Muscle of arm (tissue), 12 donors: ENCODE results near the gene MEF2C. TPM values are rescaled to one million over a fixed set of nuclear protein-coding genes. Genes with fewer than 3 reads are reported as not detected.

Experiments
- DNase-seq: peaks from one replicate; pipeline ENCODE4 v3.0.0-alpha.2; 2013
- polyA plus RNA-seq, 12 donors: library from polyadenylated mRNA; unstranded; fragments of 120-200 nt; gene quantifications; one replicate each; pipeline ENCODE4 v1.2.1, GENCODE V29; 2013; ENCODE audit not compliant: insufficient read length in 12 of 12

The MEF2C gene
- polyA plus RNA-seq, 12 donors: 422 to 1,086 (median 786) TPM

- DNase-seq: no peak
These were observed 158.8 kb downstream of the MEF2C start for GRCh38 chr5:88724201-88724600.

- DNase-seq: no peak
These were observed 160.4 kb downstream of the MEF2C start for GRCh38 chr5:88722546-88723073.

GRCh38 chr5:88719434-88719833 lies 163.6 kb downstream of the MEF2C start:
- DNase-seq: no peak

DNA sequence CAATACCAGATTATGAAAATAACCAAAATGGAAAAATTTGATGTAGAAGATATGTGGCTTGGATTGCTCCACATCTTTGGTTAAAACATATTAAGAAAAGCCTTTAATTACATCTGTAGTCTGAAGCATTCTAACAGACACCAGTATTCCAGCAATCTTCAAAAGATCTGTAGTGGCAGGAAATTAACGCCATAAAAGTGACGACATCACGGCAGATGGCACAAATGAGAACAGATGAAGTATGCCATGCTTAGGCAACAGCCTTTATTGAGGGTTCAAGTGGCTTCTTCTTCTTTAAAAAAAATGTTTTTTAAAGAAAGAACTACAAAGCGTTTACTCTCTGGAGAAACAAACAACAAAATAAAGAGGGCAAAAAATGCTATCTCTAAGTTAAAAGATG lies 164.2 kb downstream of the MEF2C start:
- DNase-seq: no peak

DNA sequence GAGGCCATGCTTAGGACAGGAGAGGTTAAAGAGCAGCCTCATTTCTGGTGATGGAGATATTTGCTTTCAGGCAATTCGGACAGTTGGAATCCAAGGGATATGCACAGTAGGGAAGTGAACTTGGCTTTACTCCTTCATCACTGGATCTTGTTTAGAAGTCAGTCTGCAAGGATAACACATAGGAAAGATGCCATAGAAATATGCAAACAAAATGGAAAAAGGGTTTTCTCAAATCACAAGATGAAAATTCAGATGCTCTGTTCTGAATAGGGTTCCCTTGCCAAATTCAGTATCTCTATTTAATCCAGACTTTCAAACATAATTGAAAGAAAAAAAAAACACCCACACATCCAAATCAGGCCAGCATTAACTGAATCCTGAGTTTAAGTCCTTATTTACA lies 166.9 kb downstream of the MEF2C start:
- DNase-seq: no peak

DNA sequence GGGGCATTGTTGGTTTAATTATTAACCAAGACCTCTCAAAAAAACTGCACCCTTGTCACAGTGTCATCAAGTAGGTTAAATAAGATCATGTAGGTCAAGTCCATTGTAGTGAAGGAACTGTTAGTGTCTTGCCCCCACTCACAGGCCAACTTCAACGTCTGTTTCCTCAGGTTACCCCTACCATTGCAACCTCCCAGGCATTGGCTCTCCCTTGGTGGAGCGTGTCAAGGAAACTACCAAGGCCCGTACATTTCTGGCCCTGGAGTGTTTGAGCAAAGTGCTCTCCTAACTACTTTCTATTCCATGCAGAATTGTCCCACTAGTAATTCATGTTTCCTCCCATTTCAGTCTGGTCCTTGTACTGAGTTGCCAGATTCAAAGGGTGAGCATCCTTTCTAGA lies 167.5 kb downstream of the MEF2C start:
- no peak for DNase-seq

DNA sequence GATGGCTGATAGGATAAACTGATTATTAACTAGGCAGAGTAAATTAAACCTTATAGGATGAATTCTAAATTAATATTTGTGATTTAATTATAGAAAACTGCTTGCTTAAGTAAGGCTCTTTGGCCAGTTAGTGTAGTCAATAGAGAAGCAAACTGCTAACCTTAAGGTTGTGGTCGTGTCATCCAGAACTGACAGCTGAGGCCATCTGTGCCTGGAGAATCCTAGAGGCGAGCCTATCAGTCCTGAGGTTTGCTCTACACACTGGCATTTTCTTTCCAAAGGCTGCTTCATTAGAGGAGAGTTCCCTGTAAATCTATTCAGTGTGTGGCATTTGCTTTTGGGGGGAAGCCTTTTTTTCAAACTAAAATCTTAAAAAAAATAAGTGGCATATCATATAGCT lies 169.2 kb downstream of the MEF2C start:
- DNase-seq: no peak

DNA sequence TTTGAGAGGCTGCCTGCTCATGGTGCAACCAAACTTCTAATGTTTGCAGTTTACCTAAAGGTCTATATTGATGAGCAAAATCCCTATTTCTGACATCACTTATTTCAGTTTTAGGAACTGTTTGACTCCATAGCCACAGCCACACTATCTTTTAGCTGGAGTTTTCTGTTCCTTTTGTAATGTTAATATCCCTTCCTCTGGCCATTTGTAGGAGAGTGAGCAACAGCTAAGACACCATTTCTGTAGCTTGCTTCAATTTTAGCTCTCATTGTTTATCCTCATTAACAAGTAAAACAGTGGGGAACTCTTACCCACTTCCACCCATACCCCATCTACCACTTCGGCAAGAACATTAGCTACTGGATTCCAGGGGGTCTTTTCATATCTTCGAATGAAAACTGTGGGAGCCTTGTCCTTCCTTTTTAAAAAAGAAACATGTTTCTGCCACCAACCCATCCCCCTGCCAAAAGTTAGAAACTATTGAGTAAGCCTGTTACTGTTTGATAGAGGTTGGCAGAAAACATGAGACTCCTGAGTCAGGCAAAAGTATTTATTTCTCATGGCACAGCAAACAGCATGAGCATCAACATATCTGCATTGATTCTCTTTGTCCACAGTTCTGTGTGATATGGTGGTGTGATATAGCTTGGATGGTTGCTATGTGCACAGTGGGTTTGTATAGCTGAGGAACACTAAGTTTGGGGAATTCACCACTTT lies 174.1 kb downstream of the MEF2C start:
- DNase-seq: no peak

DNA sequence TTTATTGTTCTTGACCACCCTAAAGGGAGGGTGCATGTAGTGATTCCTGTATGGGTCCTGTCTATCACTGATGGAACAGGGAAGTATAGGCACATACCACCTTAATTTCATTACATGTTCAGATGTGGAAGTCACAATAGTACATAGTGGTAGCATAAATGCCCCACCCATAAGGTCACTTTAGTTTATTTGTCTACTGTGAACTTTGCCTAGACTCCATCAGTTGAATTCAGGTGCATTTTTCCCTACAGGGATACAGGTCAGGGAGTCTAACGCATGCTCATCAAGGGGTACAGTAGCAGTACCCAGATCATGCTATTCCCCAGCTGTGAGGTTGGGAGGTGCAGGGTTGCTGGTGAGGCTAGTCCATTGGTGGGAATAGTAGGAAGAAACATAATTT lies 175.0 kb downstream of the MEF2C start:
- DNase-seq: no peak

DNA sequence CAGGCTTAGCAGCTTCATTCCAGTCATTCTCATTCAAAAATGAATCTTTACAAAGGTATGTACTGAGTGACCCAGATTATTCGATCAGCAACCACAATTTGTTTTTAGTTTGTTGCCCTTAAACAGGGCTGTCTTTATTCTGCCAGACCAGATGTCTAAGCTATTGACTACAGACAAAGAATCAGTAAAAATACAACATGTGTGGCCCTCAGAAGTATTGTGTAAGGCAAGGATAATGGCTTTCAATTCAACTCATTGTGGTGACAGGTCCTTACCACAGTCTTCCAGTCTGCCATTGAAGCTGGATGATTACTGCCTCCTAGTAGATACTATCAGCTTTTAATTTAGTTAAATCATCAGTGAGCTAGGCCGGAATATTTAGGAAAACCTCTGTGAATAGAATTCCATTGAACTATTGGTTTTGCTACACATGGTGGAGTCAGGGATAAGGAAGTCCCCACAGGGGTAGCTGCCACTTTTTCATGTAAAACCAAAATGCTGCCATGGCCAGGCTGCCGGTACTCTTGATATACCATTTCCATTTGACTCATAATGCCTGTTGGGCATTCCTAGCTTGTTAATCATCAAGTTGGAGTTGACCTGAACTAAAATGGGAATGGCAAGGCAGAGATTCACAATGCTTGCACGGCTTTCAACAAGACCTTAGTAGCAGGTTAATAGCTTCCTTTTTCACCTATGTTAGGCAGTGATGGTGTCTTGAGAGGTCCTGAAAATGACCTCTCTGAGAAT lies 175.6 kb downstream of the MEF2C start:
- no peak for DNase-seq

GRCh38 chr5:88702332-88702731 lies 180.7 kb downstream of the MEF2C start:
- DNase-seq: no peak

DNA sequence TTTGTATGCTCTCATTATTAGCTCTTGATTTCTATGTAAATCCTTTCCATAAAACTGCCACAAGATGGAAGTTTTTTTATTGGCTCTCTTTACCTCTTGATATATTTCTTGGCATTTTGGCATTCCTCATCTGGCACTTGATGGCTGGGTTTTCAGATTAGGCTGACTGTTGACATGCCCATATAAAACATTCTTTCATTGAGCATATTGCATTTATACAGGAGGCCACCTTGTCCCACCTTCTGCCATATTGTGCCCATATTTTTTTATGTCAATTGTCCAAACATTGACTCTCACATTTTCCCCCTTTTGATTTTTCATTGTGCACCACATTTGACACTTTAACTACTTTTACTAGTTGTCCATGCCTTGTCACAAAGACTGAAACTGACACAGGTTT lies 182.9 kb downstream of the MEF2C start:
- no peak for DNase-seq

DNA sequence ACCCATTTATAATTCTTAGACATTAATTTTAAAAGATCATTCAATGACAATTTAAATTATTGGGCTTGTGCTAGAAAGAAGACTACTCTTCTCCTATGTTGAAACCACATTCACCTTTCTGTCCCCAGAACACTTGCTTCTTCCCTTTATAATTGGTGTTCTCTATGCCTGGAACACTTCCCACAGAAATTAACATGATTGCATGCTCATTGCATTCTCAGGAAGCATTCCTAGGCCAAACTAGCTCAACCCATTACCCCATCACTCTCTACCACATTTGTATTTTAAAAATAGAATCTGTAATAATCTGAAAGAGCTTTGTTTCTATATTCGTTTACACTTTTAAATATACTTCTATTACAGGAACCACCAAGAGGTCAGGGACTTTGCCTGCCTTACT lies 184.7 kb downstream of the MEF2C start:
- no peak for DNase-seq

DNA sequence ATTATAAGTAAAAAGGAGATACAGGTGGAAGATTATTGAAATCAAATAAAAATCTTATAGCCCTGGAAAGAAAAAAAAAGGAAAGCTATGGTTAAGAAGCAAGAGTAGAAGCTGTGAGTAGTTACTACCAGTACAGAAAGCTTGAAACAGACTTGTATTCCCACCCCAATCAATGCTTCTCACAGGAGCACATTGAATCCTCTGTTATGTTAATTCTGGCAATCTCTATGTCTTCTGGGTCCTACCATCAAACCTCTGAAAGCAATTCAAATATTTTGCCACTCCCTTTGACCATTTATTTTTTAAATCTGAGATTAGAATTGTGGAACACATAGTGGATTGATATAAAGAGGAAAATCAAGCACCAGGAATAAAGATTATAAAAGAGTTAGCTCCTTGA lies 186.5 kb downstream of the MEF2C start:
- no peak for DNase-seq

DNA sequence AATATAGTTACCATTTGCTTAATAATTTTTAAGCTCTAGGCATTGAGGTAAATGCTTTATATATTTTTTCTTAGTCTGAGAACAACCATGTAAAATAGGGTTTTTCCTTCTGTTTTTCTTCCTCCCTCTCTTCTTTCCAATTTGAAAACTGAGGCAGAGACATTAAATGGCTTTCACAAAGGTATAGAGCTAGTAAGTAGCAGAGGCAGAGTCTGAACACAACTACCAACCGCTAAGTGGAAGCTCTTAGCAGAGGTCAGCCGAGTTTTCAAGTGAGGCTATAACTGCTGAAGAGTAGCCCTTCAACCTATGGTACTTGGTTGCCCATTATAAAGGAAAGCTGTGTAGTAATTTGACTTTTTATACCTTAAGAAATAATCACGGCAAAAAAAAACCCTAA lies 187.1 kb downstream of the MEF2C start:
- DNase-seq: no peak

- DNase-seq: no peak
These were observed 187.8 kb downstream of the MEF2C start for GRCh38 chr5:88695232-88695631.

DNA sequence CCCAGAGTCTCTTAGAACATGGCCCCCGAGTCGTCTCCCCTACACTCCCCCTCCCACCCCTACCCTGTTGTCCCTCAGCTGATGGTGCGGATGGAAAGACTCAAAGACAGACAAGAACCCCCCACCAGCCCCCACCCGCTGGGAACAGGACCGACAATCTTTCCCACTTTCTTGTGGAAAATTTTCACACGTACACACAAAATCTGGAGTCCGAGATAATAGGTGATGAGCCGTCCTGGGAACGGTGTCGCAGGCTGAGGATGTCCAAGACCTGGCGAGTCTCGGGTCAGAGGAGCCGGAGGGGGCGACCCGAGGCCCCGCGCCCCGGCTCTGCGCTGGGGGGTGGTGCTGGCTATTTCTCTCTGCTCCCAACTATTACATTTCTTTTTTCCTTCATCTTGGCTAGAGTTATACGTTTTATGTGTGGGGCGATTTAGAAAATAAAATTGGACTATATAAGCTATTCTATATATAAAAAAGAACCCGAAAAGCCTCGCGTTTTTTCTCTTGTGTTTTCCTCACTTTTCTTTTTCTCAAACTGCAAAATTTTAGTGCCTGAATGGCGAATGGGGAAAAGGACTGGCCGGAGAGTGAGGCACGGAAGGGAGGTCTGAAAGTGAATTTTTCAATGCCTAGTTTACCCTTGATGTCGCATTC lies 188.8 kb downstream of the MEF2C start:
- DNase-seq: no peak

- no peak for DNase-seq
These were observed 189.7 kb downstream of the MEF2C start for GRCh38 chr5:88693071-88693932.

DNA sequence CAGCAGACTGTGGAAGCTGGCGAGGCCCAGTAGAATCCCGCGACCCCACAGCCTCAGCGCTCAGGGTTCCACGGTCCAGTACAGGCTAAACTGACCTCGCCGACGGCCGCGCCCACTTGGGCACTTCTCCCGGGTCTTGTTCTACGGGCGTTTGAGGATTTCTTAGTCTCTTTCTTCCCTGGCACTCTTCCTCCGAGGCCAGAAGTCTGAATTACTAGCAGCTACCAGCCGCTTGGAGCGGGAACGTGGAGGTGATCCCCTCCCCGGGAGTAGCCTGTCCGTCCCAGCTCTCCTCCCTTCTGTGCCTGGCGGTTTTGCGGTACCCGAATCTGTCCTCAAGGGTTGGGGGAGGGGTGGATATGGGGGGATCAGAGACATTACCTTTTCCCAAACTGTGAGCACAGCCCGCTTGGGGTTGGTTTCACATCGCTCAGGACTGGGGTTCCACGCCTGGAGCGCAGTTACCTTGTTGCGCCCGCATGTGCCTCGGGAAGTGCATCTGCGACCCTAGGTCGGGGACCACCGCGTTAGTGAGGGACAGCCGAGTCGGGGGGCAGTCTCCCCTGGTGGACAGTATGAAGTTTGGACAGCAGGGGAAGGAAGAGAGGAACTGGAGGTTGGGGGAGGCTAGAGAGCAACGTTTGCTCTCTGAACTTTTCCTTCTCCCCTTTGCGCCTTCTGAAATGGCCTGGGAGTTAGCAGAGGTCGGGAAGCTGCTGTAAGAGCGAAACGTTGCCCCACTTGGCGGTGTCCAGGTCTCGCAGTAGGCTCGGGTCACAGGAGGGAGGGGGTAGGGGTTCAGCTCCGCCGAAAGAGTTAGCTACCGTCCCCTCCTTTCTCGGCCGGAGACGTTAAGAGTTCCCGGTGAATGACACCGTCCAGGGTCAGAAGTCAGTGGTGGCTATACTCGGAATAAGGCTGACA lies 190.8 kb downstream of the MEF2C start:
- DNase-seq: no peak

DNA sequence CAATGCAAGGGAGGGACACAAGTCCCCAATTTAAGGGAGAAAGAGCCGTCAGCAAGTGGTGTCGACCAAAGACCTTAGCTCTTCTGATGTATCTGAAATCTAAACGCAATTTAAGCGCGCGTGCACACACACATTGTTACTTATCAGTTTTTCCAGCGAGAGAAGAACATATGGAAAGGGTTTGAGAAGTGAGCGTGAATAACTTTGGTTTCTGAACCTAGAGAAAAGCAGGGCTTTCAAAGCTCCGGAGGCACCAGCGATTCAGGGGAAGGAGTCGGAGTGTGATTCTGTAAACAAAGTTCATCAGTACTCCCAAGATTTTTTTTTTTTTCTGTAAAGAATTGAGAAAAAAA lies 191.8 kb downstream of the MEF2C start:
- no peak for DNase-seq
